HepG2 (cell line): ENCODE data around the gene CAPN15. TPM values are rescaled to one million over a fixed set of nuclear protein-coding genes. Genes with fewer than 3 reads are reported as not detected.

ENCODE experiments used
- EZH2 ChIP-seq: conservative IDR thresholded peaks from 2 replicates; pipeline ENCODE4 v1.6.1; 2012; ENCODE audit warnings: mild to moderate bottlenecking, low read depth, low read length, moderate library complexity
- IKZF4 ChIP-seq: sonication (generic); formaldehyde crosslinking; IDR thresholded peaks from 2 replicates; pipeline ENCODE4 v1.5.1; 2020; ENCODE audit warnings: borderline replicate concordance, mild to moderate bottlenecking, low read depth, missing genetic modification reagents; ENCODE audit errors: not compliant biosample characterization
- IRX3 ChIP-seq: sonication (generic); formaldehyde crosslinking; IDR thresholded peaks from 2 replicates; pipeline ENCODE4 v1.8.1; 2023; ENCODE audit warnings: mild to moderate bottlenecking, low read depth, missing genetic modification reagents, borderline replicate concordance
- MATR3 ChIP-seq: sonication (generic); formaldehyde crosslinking; IDR thresholded peaks from 2 replicates; pipeline ENCODE4 v1.4.0; 2020; ENCODE audit warnings: missing genetic modification reagents
- ZNF101 ChIP-seq: sonication (generic); formaldehyde crosslinking; IDR thresholded peaks from 2 replicates; pipeline ENCODE4 v1.4.0; 2020; ENCODE audit warnings: mild to moderate bottlenecking, low read depth, missing genetic modification reagents, borderline replicate concordance
- ZNF660 ChIP-seq: sonication (generic); formaldehyde crosslinking; IDR thresholded peaks from 2 replicates; pipeline ENCODE4 v1.5.1; 2020; ENCODE audit warnings: mild to moderate bottlenecking, low read depth, missing genetic modification reagents, borderline replicate concordance
- ZNF841 ChIP-seq: sonication (generic); formaldehyde crosslinking; IDR thresholded peaks from 2 replicates; pipeline ENCODE4 v1.8.1; 2023; ENCODE audit warnings: missing genetic modification reagents, borderline replicate concordance
- polyA plus RNA-seq, 8 experiments: library from polyadenylated mRNA; depleted of rRNA in 3 of 8; stranded (reverse) in 7 of 8; unstranded in 1 of 8; fragments of >200 nt; fragmentation: Illumina TruSeq in 4 of 8; extraction: Trizol in 4 of 8; gene quantifications; 2 replicates each; pipeline versions ENCODE4 v1.2.1 to v1.2.3, GENCODE V29; 2011 to 2016; ENCODE audit warnings: low read depth in 4 of 8, missing spikeins in 1 of 8, mixed read lengths in 1 of 8; ENCODE audit not compliant: insufficient read depth in 1 of 8
- total RNA-seq, 5 experiments: library from RNA; depleted of rRNA; stranded (reverse); fragments of >200 nt; fragmentation: Illumina TruSeq; extraction: Trizol; gene quantifications; 2 replicates each; pipeline ENCODE4 v1.2.3, GENCODE V29; 2016; ENCODE audit warnings: low read depth in 1 of 5
- TF ChIP-seq, protein P1 (sequence below), 2 experiments: sonication (generic) in 1 of 2; formaldehyde crosslinking in 1 of 2; IDR thresholded peaks; 2 replicates each; pipeline versions ENCODE4 v1.5.1 to v1.6.1; 2011 to 2020; ENCODE audit warnings: borderline replicate concordance in 1 of 2, low read depth in 1 of 2, low read length in 1 of 2, mild to moderate bottlenecking in 1 of 2, missing genetic modification reagents in 1 of 2, moderate library complexity in 1 of 2
- TF ChIP-seq, protein P2 (sequence below): sonication (generic); formaldehyde crosslinking; IDR thresholded peaks from 2 replicates; pipeline ENCODE4 v1.5.1; 2020; ENCODE audit warnings: mild to moderate bottlenecking, missing genetic modification reagents, moderate library complexity

Gene CAPN15
- total and polyA plus RNA-seq, 2 of the 13 experiments (the other 11 are each of a cell fraction or from before 2014, with no cell fraction given): 14.9 to 24.5 TPM

DNA sequence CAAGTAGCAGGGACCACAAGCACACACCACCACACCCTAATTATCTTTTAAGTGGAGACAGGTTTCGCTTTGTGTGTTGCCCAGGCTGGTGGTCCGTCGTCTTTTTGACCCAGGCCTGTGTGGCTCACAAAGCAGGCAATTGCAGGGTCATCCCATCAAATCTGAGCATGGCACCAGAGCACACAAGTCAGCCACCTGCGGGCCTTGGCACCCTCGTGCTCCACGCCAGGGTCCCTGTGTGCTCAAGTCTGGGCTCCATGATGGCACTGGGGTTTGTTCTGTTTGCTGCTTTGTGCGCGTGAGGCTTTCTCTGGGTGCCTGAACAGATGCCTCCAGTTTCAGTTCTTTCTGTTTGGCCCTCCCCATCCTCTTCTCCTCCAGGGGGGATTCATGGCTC lies 2.4 kb upstream of the CAPN15 start (continued):
- TF ChIP-seq EZH2 (no peak), MATR3 (CRISPR knock-in tag) (no peak), ZNF101 (CRISPR knock-in tag) (no peak), IRX3 (CRISPR knock-in tag) (no peak), ZNF660 (CRISPR knock-in tag) (no peak), IKZF4 (CRISPR knock-in tag) (peak; percentile 3), ZNF841 (CRISPR knock-in tag) (no peak)
- TF ChIP-seq, protein P1, sequence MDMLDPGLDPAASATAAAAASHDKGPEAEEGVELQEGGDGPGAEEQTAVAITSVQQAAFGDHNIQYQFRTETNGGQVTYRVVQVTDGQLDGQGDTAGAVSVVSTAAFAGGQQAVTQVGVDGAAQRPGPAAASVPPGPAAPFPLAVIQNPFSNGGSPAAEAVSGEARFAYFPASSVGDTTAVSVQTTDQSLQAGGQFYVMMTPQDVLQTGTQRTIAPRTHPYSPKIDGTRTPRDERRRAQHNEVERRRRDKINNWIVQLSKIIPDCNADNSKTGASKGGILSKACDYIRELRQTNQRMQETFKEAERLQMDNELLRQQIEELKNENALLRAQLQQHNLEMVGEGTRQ (IDR thresholded peaks at IDR 0.05; ENCODE audit: low read depth, low read length): no peak
- TF ChIP-seq, protein P1 (CRISPR knock-in tag; IDR thresholded peaks at IDR 0.05; ENCODE audit: borderline replicate concordance): no peak
- TF ChIP-seq, protein P2, sequence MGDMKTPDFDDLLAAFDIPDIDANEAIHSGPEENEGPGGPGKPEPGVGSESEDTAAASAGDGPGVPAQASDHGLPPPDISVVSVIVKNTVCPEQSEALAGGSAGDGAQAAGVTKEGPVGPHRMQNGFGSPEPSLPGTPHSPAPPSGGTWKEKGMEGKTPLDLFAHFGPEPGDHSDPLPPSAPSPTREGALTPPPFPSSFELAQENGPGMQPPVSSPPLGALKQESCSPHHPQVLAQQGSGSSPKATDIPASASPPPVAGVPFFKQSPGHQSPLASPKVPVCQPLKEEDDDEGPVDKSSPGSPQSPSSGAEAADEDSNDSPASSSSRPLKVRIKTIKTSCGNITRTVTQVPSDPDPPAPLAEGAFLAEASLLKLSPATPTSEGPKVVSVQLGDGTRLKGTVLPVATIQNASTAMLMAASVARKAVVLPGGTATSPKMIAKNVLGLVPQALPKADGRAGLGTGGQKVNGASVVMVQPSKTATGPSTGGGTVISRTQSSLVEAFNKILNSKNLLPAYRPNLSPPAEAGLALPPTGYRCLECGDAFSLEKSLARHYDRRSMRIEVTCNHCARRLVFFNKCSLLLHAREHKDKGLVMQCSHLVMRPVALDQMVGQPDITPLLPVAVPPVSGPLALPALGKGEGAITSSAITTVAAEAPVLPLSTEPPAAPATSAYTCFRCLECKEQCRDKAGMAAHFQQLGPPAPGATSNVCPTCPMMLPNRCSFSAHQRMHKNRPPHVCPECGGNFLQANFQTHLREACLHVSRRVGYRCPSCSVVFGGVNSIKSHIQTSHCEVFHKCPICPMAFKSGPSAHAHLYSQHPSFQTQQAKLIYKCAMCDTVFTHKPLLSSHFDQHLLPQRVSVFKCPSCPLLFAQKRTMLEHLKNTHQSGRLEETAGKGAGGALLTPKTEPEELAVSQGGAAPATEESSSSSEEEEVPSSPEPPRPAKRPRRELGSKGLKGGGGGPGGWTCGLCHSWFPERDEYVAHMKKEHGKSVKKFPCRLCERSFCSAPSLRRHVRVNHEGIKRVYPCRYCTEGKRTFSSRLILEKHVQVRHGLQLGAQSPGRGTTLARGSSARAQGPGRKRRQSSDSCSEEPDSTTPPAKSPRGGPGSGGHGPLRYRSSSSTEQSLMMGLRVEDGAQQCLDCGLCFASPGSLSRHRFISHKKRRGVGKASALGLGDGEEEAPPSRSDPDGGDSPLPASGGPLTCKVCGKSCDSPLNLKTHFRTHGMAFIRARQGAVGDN: no peak
